ENCODE measurements around the gene PHC2.

The PHC2 gene

DNA sequence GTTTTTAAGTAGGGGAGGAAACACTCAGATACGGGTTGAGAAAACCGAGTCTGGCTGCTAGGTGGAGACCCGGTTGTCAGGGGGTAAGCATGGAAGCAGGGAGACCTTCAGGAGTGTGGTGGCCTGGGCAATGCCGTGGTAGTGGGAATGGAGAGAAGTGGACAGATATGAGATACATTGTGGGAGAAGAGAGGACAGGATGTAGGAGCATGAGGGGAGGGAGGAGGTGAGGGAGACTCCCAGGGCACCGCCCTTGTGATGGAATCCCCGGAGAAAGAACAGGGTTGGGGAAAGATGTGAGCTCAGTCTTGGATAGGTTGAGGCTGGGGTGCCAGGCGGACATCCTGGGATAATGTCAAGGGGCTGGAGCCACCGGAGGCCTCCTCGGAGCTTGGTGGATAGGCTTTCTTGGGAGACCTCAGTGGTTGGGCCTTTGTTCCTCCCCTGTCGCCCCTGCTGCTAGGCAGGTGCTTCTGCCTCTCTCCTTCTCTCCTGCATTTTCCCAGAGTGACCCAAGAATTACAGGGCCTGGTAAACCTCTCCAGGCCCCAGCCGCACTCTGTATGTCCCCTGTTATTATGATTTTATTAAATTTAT, 153.3 kb downstream of the PHC2 start:
- Histone ChIP-seq H3K4me1 (ENCODE audit: control insufficient read depth, insufficient read depth, low read length, unreplicated experiment) (no peaks in the 10 kb centered on the region), H3K36me3 (ENCODE audit: insufficient read depth, low read length) (peaks cover 2% of the 10 kb centered on the region; the same call in 1 of the 2 replicates), H3K79me2 (ENCODE audit: control insufficient read depth, insufficient read depth, low read length, unreplicated experiment) (no peaks in the 10 kb centered on the region), H3K27ac (ENCODE audit: low read depth, low read length) (no peak overlapping the region), H2AFZ (ENCODE audit: low read length, unreplicated experiment) (no peak overlapping the region), H3K4me3 (ENCODE audit: low read depth, low read length) (no peak overlapping the region), H3K27me3 (ENCODE audit: insufficient read depth, low read length) (no peaks in the 10 kb centered on the region)

DNA sequence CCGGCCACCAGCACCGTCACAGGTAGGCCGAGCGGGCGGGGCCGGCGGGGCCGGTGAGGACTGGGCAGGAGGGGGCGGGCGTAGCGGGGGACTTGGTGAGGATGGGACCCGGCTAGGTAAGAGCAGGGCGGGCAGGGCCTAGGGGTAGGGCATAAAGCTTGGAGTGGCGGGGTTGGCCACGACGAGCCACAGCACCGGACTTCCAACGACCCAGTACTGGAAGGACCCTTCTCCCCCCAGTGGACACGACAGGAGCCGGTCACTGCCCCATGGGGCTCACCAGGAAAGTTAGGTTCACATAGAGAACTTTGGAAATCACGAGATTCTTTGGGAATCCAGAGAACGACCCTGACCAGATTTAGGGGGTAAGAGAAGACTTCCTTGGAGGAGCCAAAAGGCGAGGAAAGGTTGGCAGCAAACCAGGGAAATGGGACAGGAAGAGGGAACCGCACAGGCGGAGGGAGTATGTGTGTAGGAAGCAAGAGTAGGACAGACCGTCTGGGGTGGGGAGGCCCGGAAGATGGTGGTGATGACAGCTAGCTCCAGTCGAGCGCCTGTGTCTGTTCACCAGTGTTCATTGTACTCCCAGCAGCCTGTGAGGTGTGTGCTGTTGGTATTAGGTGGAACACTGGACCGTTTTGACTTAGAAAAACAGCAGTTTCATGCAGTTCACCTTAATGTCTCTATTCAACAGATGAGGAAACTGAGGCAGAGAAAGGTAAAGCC, 154.2 kb downstream of the PHC2 start:
- Histone ChIP-seq H3K27me3 (ENCODE audit: insufficient read depth, low read length) (no peaks in the 10 kb centered on the region), H2AFZ (ENCODE audit: low read length, unreplicated experiment) (no peak overlapping the region), H3K36me3 (ENCODE audit: insufficient read depth, low read length) (peaks cover 2% of the 10 kb centered on the region; the same call in 1 of the 2 replicates)

DNA sequence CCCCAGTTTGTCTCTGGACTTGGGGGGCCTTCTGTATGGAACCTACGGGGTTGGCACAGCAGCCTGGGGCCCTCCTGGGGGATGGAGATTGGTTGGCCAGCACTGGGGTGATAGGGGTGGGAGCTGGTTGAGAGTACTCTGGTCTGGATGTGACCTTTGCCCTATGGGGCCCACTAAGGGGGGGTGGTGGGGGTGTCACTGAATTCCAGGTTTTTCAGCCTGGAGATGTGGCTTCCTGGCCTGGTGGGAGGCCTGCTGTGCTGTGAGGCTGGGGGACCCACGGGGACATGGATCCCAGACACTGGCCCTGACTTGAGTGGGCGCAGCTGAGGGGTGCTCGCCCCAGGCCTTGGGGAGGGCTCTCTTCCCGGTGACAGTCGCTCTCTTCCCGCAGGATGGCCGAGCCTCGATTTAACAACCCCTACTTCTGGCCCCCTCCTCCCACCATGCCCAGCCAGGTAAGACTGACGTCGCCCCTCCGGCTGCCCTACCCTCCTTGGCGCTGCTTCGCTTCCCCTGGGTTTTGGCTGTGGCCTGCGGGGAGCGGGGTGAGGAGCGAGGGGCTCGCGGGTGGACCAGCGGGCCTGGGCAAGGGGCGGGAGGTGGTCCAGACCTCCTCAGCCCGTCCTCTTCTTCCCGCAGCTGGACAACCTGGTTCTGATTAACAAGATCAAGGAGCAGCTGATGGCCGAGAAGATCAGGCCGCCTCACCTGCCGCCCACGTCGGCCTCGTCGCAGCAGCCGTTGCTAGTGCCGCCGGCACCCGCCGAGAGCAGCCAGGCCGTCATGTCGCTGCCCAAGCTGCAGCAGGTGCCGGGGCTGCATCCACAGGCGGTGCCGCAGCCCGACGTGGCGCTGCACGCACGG, 155.0 kb downstream of the PHC2 start:
- Histone ChIP-seq H3K4me3 (ENCODE audit: low read depth, low read length) (no peak overlapping the region), H3K4me1 (ENCODE audit: control insufficient read depth, insufficient read depth, low read length, unreplicated experiment) (no peaks in the 10 kb centered on the region), H3K79me2 (ENCODE audit: control insufficient read depth, insufficient read depth, low read length, unreplicated experiment) (peaks cover 4% of the 10 kb centered on the region), H3K27me3 (ENCODE audit: insufficient read depth, low read length) (no peaks in the 10 kb centered on the region), H3K36me3 (ENCODE audit: insufficient read depth, low read length) (no peaks in the 10 kb centered on the region), H3K27ac (ENCODE audit: low read depth, low read length) (no peak overlapping the region), H2AFZ (ENCODE audit: low read length, unreplicated experiment) (no peak overlapping the region)

More for the DNA sequence above, 154.2 kb downstream of the PHC2 start:
- Histone ChIP-seq H3K4me1 (ENCODE audit: control insufficient read depth, insufficient read depth, low read length, unreplicated experiment) (no peaks in the 10 kb centered on the region), H3K4me3 (ENCODE audit: low read depth, low read length) (no peak overlapping the region), H3K27ac (ENCODE audit: low read depth, low read length) (no peak overlapping the region), H3K79me2 (ENCODE audit: control insufficient read depth, insufficient read depth, low read length, unreplicated experiment) (no peaks in the 10 kb centered on the region)

DNA sequence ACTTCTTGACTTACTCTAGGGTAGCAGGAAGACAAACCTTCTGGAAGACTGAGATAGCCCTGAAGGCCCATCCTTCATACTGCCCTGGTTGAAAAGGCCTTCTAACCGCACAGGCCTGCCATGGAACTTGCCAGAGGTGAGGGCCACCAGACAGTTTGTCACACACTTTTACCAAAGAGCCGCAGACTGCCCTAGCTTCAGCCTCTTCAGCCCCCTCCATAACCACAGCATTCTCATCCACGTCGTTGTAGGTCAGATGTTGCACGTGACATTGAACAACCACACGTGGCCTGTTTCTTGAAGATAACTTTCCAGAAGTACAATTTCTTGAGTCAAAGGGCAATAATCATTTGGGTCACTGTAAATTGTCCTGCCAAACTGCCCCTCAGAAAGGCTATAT, 155.7 kb downstream of the PHC2 start:
- Histone ChIP-seq H2AFZ (ENCODE audit: low read length, unreplicated experiment) (no peak overlapping the region), H3K27me3 (ENCODE audit: insufficient read depth, low read length) (no peaks in the 10 kb centered on the region), H3K4me3 (ENCODE audit: low read depth, low read length) (no peak overlapping the region), H3K79me2 (ENCODE audit: control insufficient read depth, insufficient read depth, low read length, unreplicated experiment) (peaks cover 4% of the 10 kb centered on the region), H3K36me3 (ENCODE audit: insufficient read depth, low read length) (no peaks in the 10 kb centered on the region), H3K4me1 (ENCODE audit: control insufficient read depth, insufficient read depth, low read length, unreplicated experiment) (no peaks in the 10 kb centered on the region), H3K27ac (ENCODE audit: low read depth, low read length) (no peak overlapping the region)

- Histone ChIP-seq H3K79me2 (ENCODE audit: control insufficient read depth, insufficient read depth, low read length, unreplicated experiment) (peaks cover 4% of the 10 kb centered on the region), H2AFZ (ENCODE audit: low read length, unreplicated experiment) (no peak overlapping the region), H3K27ac (ENCODE audit: low read depth, low read length) (no peak overlapping the region), H3K36me3 (ENCODE audit: insufficient read depth, low read length) (no peaks in the 10 kb centered on the region), H3K4me1 (ENCODE audit: control insufficient read depth, insufficient read depth, low read length, unreplicated experiment) (no peaks in the 10 kb centered on the region), H3K27me3 (ENCODE audit: insufficient read depth, low read length) (no peaks in the 10 kb centered on the region), H3K4me3 (ENCODE audit: low read depth, low read length) (no peak overlapping the region)
Measured at GRCh38 chr1:33274446-33274845, 156.4 kb downstream of the PHC2 start.

DNA sequence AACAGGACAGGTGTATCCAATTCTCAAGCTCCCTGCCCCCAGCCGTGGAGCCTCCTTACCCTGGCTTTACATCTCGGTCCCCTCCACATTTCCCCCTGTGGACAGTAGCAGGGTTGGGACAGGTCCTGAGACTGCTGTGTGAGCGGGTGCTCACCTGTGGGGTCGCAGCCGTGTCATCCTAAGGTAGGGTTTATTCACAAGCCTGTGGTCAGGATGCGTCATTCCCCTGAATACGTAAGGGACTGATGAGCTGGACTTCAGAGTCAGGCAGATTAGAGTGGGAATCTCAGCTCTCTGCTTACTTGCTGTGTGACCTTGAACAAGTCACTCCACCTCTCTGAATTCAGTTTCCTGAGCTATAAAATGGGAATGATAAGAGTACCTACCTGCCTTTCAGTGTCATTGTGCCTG, 156.9 kb downstream of the PHC2 start:
- Histone ChIP-seq H3K27ac (ENCODE audit: low read depth, low read length) (no peak overlapping the region), H3K27me3 (ENCODE audit: insufficient read depth, low read length) (no peaks in the 10 kb centered on the region), H3K4me3 (ENCODE audit: low read depth, low read length) (no peak overlapping the region), H3K4me1 (ENCODE audit: control insufficient read depth, insufficient read depth, low read length, unreplicated experiment) (no peaks in the 10 kb centered on the region), H3K79me2 (ENCODE audit: control insufficient read depth, insufficient read depth, low read length, unreplicated experiment) (peaks cover 4% of the 10 kb centered on the region), H2AFZ (ENCODE audit: low read length, unreplicated experiment) (no peak overlapping the region), H3K36me3 (ENCODE audit: insufficient read depth, low read length) (no peaks in the 10 kb centered on the region)
